Colonic mucosa (tissue), 4 donors: ENCODE results near the gene TRDN. TPM values are rescaled to one million over a fixed set of nuclear protein-coding genes. Genes with fewer than 3 reads are reported as not detected.
"Not testable (repeated sequence)": the region's sequence is repeated elsewhere in the genome, so short reads cannot be mapped to it uniquely, and the experiment has no call there.

Experiments
- DNase-seq: peaks from one replicate; pipeline ENCODE4 v3.0.0-alpha.2; 2020
- H3K27ac ChIP-seq: fragments of 200-600 bp; one replicate; pipeline ENCODE4 v1.8.0; 2021
- H3K27me3 ChIP-seq: fragments of 200-600 bp; one replicate; pipeline ENCODE4 v1.8.0; 2021
- H3K36me3 ChIP-seq: fragments of 200-600 bp; one replicate; pipeline ENCODE4 v1.8.0; 2021
- H3K4me1 ChIP-seq: fragments of 200-600 bp; one replicate; pipeline ENCODE4 v1.8.0; 2021; ENCODE audit warnings: mild to moderate bottlenecking
- H3K4me3 ChIP-seq: fragments of 200-600 bp; one replicate; pipeline ENCODE4 v1.8.0; 2021
- H3K9ac ChIP-seq, 2 donors: one replicate each; pipeline ENCODE4 v1.7.0; 2013; ENCODE audit warnings: control low read depth in 2 of 2, low read depth in 2 of 2, low read length in 2 of 2
- H3K9me3 ChIP-seq: fragments of 200-600 bp; one replicate; pipeline ENCODE4 v1.8.0; 2021
- CTCF ChIP-seq: fragments of 200-600 bp; IDR thresholded peaks from one replicate; pipeline ENCODE4 v1.8.0; 2022; ENCODE audit warnings: antibody characterized with exemption, mild to moderate bottlenecking
- intact Hi-C: fragments of 100-400 bp; cut with DNase I; formaldehyde crosslinking; loops from one replicate; pipeline ENCODE4 v1.14.1; 2022
- total RNA-seq, 2 donors: library from RNA; stranded (reverse); fragmentation: NEBNext Ultra II Directional in 1 of 2; extraction: Animal tissue kit (Norgen Biotek cat#: 25700) in 1 of 2; gene quantifications; one replicate each; pipeline ENCODE4 v1.2.1, GENCODE V29; 2021
- donor health status: healthy.
- donor health status: DM: no; HTN: no; CAD: no.
- donor health status: DM: no; HTN: no; CAD: no.

Gene TRDN
- total RNA-seq, 2 donors from 2014 or later, result not detected

GRCh38 chr6:123592426-123592825 is 44.3 kb downstream of the TRDN start:
- no peaks in the 10 kb centered on the region for H3K36me3 ChIP-seq
- H3K9me3 ChIP-seq, result no peaks in the 10 kb centered on the region
- no peak overlapping the region for H3K27ac ChIP-seq
- H3K4me1 ChIP-seq, result no peaks in the 10 kb centered on the region
- intact Hi-C loops, result no loop called here
- DNase-seq, result no peak
- no peaks in the 10 kb centered on the region for H3K27me3 ChIP-seq
- no peak for TF ChIP-seq CTCF
- no peak overlapping the region for H3K4me3 ChIP-seq
- no peak overlapping the region for H3K9ac ChIP-seq

GRCh38 chr6:123589973-123590372 is 46.8 kb downstream of the TRDN start:
- H3K9me3 ChIP-seq, result no peaks in the 10 kb centered on the region
- no peak for DNase-seq
- H3K27me3 ChIP-seq, result no peaks in the 10 kb centered on the region
- no peak overlapping the region for H3K4me3 ChIP-seq
- no peak overlapping the region for H3K27ac ChIP-seq
- H3K9ac ChIP-seq, result no peak overlapping the region
- TF ChIP-seq CTCF, result no peak
- H3K36me3 ChIP-seq, result no peaks in the 10 kb centered on the region
- intact Hi-C loops, result no loop called here
- H3K4me1 ChIP-seq, result no peaks in the 10 kb centered on the region

GRCh38 chr6:123589317-123589716 is 47.4 kb downstream of the TRDN start:
- no peak overlapping the region for H3K27ac ChIP-seq
- H3K9me3 ChIP-seq, result no peaks in the 10 kb centered on the region
- H3K4me1 ChIP-seq, result no peaks in the 10 kb centered on the region
- no peaks in the 10 kb centered on the region for H3K27me3 ChIP-seq
- H3K36me3 ChIP-seq, result no peaks in the 10 kb centered on the region
- intact Hi-C loops, result no loop called here
- H3K4me3 ChIP-seq, result no peak overlapping the region
- H3K9ac ChIP-seq, result no peak overlapping the region
- no peak for TF ChIP-seq CTCF
- DNase-seq, result no peak

- TF ChIP-seq CTCF, result no peak
- H3K9me3 ChIP-seq, result no peaks in the 10 kb centered on the region
- DNase-seq, result no peak
- H3K27me3 ChIP-seq, result no peaks in the 10 kb centered on the region
- intact Hi-C loops, result no loop called here
- H3K4me3 ChIP-seq, result no peak overlapping the region
- H3K36me3 ChIP-seq, result no peaks in the 10 kb centered on the region
- H3K4me1 ChIP-seq, result no peaks in the 10 kb centered on the region
- H3K27ac ChIP-seq, result no peak overlapping the region
- H3K9ac ChIP-seq, result no peak overlapping the region
Observed at GRCh38 chr6:123588546-123588895, 48.2 kb downstream of the TRDN start.

GRCh38 chr6:123587838-123588545 is 48.8 kb downstream of the TRDN start:
- H3K9ac ChIP-seq, result no peak overlapping the region
- no peak overlapping the region for H3K27ac ChIP-seq
- DNase-seq, result no peak
- TF ChIP-seq CTCF, result no peak
- H3K4me3 ChIP-seq, result no peak overlapping the region
- H3K4me1 ChIP-seq, result no peaks in the 10 kb centered on the region
- no peaks in the 10 kb centered on the region for H3K36me3 ChIP-seq
- H3K9me3 ChIP-seq, result no peaks in the 10 kb centered on the region
- no peaks in the 10 kb centered on the region for H3K27me3 ChIP-seq
- intact Hi-C loops, result no loop called here

- H3K4me3 ChIP-seq, DNase-seq, H3K27me3 ChIP-seq, H3K27ac ChIP-seq, H3K9me3 ChIP-seq, H3K4me1 ChIP-seq, intact Hi-C loops, H3K9ac ChIP-seq, H3K36me3 ChIP-seq: not testable (repeated sequence)
Observed at GRCh38 chr6:123587407-123587806, 49.3 kb downstream of the TRDN start.
